ENCODE data around the gene USB1. TPM values are rescaled to one million over a fixed set of nuclear protein-coding genes. Genes with fewer than 3 reads are reported as not detected.

The USB1 gene
- total and polyA plus RNA-seq, 2 experiments from 2014 or later = 18.2 to 47.7 TPM

DNA sequence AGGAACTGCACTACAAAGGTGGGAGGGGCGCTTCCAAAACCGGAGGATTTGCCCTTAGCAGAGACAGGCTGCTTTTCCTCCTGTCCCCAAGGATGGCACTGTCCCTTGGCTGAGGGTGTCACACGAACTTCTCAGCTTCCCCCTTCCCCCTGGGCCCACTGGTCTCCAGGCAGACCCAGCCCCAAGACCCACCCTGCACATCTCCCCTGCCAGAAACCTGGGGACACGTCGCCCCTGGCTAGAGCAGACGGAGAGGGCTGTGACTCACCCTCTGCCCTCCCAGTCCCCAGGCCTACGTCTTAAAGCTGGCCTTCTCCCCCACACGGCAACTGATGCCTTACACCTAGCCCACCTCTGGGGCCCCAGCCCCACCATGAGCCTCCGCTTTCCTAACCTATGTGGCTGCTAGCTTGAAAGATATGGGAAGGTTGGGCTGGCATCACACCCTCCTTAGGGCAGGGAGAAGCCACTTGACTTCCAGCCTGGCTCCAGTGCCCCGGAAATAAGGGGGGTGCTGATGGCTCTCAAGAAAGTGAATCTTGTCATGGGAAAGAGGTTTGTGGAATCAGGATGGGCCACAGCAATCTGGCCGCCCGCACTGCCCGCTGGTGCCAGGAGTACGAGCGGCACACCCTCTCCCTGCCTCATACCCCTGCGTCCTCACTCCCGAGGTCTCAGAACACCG, 5.3 kb upstream of the USB1 start:
- Histone ChIP-seq H3K27ac (no peak overlapping the region), H3K9me2 (replicated peaks; ENCODE audit: insufficient read depth) (no peaks in the 10 kb centered on the region), H3K4me2 (no peak overlapping the region), H3K9me3 (ENCODE audit: low read depth) (no peaks in the 10 kb centered on the region), H3K79me2 (peaks cover 11% of the 10 kb centered on the region), H3K4me1 (ENCODE audit: insufficient read depth) (peaks cover 17% of the 10 kb centered on the region), H4K20me1 (ENCODE audit: insufficient read depth, poor library complexity, severe bottlenecking) (peaks cover 7% of the 10 kb centered on the region), H2AFZ (no peak overlapping the region), H3K4me3 (no peak overlapping the region), H3K36me3 (replicated peaks; ENCODE audit: insufficient read depth, low read depth) (no peaks in the 10 kb centered on the region), H3K27me3 (no peaks in the 10 kb centered on the region)
- TF ChIP-seq CTCF (IDR thresholded peaks at IDR 0.05; ENCODE audit: poor library complexity) = no peak
- TF ChIP-seq EZH2 (IDR thresholded peaks at IDR 0.05; ENCODE audit: borderline replicate concordance) = no peak
- 95% methylated on average over 18 of the region's 18 CpGs for WGBS (ENCODE audit: low lambda C conversion rate, missing lambda C conversion rate)
- DNase-seq (ENCODE audit: low spot score) = no peak

DNA sequence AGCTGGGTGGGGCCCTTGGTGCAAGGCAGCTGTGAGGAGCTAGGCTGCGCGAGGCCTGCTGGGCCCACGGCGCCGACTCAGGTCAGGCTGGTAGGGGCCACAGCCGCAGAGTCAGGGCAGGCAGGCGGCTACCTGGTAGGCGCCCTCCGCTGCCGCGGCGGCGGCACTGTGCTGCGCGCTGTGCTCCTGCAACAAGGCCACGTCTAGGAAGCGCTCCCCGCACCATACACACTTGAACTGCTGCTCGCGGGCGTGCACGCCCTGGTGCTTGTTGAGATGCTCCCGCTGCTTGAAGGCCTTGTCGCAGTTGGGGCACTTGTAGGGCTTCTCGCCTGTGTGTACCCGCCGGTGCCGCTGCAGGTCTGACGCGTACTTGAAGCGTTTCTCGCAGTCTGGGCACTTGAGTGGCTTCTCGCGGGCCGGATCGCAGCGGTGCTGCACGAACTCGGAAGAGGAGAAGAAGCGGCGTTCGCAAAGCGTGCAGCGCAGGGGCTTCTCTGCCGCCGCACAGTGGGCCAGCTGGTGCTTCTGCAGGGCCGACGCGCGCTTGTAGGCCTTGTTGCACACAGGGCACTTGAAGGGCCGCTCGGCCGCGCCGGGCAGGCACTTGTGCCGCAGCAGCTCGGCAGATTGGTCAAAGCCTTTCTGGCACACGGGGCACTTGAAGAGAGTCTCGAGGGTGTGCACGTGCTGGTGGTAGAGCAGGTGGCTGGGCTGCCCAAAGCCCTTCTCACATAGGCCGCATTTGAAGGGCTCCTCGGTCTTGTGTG, 4.6 kb upstream of the USB1 start:
- no peak for DNase-seq (ENCODE audit: low spot score)
- no peak for TF ChIP-seq CTCF (IDR thresholded peaks at IDR 0.05; ENCODE audit: poor library complexity)
- TF ChIP-seq EZH2 (IDR thresholded peaks at IDR 0.05; ENCODE audit: borderline replicate concordance) = no peak
- no peak for TF ChIP-seq EZH2phosphoT487 (IDR thresholded peaks at IDR 0.05; ENCODE audit: low read depth, severe bottlenecking, unreplicated experiment)
- Histone ChIP-seq H4K20me1 (ENCODE audit: insufficient read depth, poor library complexity, severe bottlenecking) (peaks cover 7% of the 10 kb centered on the region), H3K36me3 (replicated peaks; ENCODE audit: insufficient read depth, low read depth) (no peaks in the 10 kb centered on the region), H3K27me3 (no peaks in the 10 kb centered on the region), H3K4me3 (no peak overlapping the region), H3K79me2 (peaks cover 11% of the 10 kb centered on the region), H3K9me2 (replicated peaks; ENCODE audit: insufficient read depth) (no peaks in the 10 kb centered on the region), H3K4me2 (no peak overlapping the region), H3K27ac (no peak overlapping the region), H3K4me1 (ENCODE audit: insufficient read depth) (peaks cover 17% of the 10 kb centered on the region), H3K9me3 (ENCODE audit: low read depth) (no peaks in the 10 kb centered on the region), H2AFZ (no peak overlapping the region)
- 98% methylated on average over 62 of the region's 62 CpGs for WGBS (ENCODE audit: low lambda C conversion rate, missing lambda C conversion rate)

DNA sequence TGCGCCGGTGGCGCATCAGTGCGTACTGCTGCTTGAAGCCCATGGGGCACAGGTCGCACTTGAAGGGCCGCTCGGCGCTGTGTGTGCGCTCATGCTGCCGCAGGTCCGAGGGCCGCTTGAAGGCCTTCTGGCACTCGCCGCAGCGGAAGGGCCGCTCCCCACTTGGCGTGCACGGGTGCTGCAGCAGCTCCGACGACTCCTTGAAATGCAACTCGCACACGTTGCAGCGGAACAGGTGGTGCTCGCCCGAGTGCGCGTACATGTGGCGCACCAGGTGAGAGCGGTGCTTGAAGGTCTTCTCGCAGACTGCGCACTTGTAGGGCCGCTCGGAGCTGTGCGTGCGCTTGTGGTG, 4.1 kb upstream of the USB1 start:
- H2AFZ ChIP-seq = no peak overlapping the region
- H3K27ac ChIP-seq = no peak overlapping the region
- DNase-seq (ENCODE audit: low spot score) = no peak
- 99% methylated on average over 35 of the region's 35 CpGs for WGBS (ENCODE audit: low lambda C conversion rate, missing lambda C conversion rate)
- H3K9me2 ChIP-seq (replicated peaks; ENCODE audit: insufficient read depth) = no peaks in the 10 kb centered on the region
- H4K20me1 ChIP-seq (ENCODE audit: insufficient read depth, poor library complexity, severe bottlenecking) = peaks cover 7% of the 10 kb centered on the region
- H3K79me2 ChIP-seq = peaks cover 11% of the 10 kb centered on the region
- H3K4me3 ChIP-seq = no peak overlapping the region
- no peak overlapping the region for H3K4me2 ChIP-seq
- H3K27me3 ChIP-seq = no peaks in the 10 kb centered on the region
- peaks cover 17% of the 10 kb centered on the region for H3K4me1 ChIP-seq (ENCODE audit: insufficient read depth)
- H3K36me3 ChIP-seq (replicated peaks; ENCODE audit: insufficient read depth, low read depth) = no peaks in the 10 kb centered on the region
- TF ChIP-seq CTCF (IDR thresholded peaks at IDR 0.05; ENCODE audit: poor library complexity) = no peak
- no peak for TF ChIP-seq EZH2phosphoT487 (IDR thresholded peaks at IDR 0.05; ENCODE audit: low read depth, severe bottlenecking, unreplicated experiment)
- TF ChIP-seq EZH2 (IDR thresholded peaks at IDR 0.05; ENCODE audit: borderline replicate concordance) = no peak
- H3K9me3 ChIP-seq (ENCODE audit: low read depth) = no peaks in the 10 kb centered on the region
